ENCODE results near the gene TBC1D26. TPM values are rescaled to one million over a fixed set of nuclear protein-coding genes. Genes with fewer than 3 reads are reported as not detected.

The TBC1D26 gene
- total RNA-seq, 1 experiment from 2014 or later, result 3.5 TPM

Other genes starting within 250 kb of the TBC1D26 start
- gene TVP23C, start 168.8 kb upstream of the TBC1D26 start, total RNA-seq (2021), result 16.2 to 16.9 TPM (median 16.5 TPM) in 3 replicates
- 0.14 to 0.33 TPM in 2 of 3 replicates, not detected in the other for gene FBXW10B, start 112.6 kb upstream of the TBC1D26 start, total RNA-seq (2021)
- gene TRIM16, start 48.0 kb upstream of the TBC1D26 start, total RNA-seq (2021), result 20.6 to 27.8 TPM (median 26.8 TPM) in 3 replicates
- gene ZNF286A, start 32.5 kb upstream of the TBC1D26 start, total RNA-seq (2021), result 61.3 to 83.6 TPM (median 66.8 TPM) in 3 replicates
- gene ADORA2B, start 212.8 kb downstream of the TBC1D26 start, total RNA-seq (2021), result 4.2 to 5.1 TPM (median 4.9 TPM) in 3 replicates

Data from WTC11 (cell line).